H9 (cell line): ENCODE data around the gene ZFP64. TPM values are rescaled to one million over a fixed set of nuclear protein-coding genes. Genes with fewer than 3 reads are reported as not detected.
"Not testable (repeated sequence)": the region's sequence is repeated elsewhere in the genome, so short reads cannot be mapped to it uniquely, and the experiment has no call there.

Experiments
- DNase-seq: peaks from one replicate; pipeline ENCODE4 v3.0.0-alpha.2; 2017
- H2AFZ ChIP-seq: one replicate; pipeline ENCODE4 v1.6.1; 2013; ENCODE audit warnings: mild to moderate bottlenecking, low read length, control low read depth, moderate library complexity
- H2AK5ac ChIP-seq: 2 replicates; pipeline ENCODE4 v1.6.1; 2013; ENCODE audit warnings: low read length, control low read depth, mixed read lengths; ENCODE audit not compliant: insufficient read length
- H2BK120ac ChIP-seq: one replicate; pipeline ENCODE4 v1.6.1; 2013; ENCODE audit warnings: low read depth, mild to moderate bottlenecking, low read length, control low read depth, inconsistent platforms; ENCODE audit not compliant: poor library complexity, severe bottlenecking
- H2BK12ac ChIP-seq: 2 replicates; pipeline ENCODE4 v1.6.1; 2013; ENCODE audit warnings: low read length, control low read depth, mixed read lengths, low read depth; ENCODE audit not compliant: insufficient read length
- H2BK15ac ChIP-seq: 2 replicates; pipeline ENCODE4 v1.6.1; 2013; ENCODE audit warnings: low read depth, low read length, control low read depth
- H2BK20ac ChIP-seq: one replicate; pipeline ENCODE4 v1.6.1; 2013; ENCODE audit warnings: low read depth, mild to moderate bottlenecking, low read length, control low read depth, inconsistent platforms; ENCODE audit not compliant: poor library complexity, severe bottlenecking
- H2BK5ac ChIP-seq: 2 replicates; pipeline ENCODE4 v1.6.1; 2013; ENCODE audit warnings: low read length, control low read depth, mixed read lengths; ENCODE audit not compliant: insufficient read length
- H3K14ac ChIP-seq: 2 replicates; pipeline ENCODE4 v1.6.1; 2013; ENCODE audit warnings: low read length, control low read depth; ENCODE audit not compliant: insufficient read depth
- H3K18ac ChIP-seq: 2 replicates; pipeline ENCODE4 v1.6.1; 2013; ENCODE audit warnings: low read depth, mild to moderate bottlenecking, mixed read lengths, low read length, control low read depth; ENCODE audit not compliant: insufficient read length
- H3K23ac ChIP-seq: 2 replicates; pipeline ENCODE4 v1.6.1; 2013; ENCODE audit warnings: low read length, control low read depth, mixed read lengths, low read depth; ENCODE audit not compliant: insufficient read length
- H3K23me2 ChIP-seq: 2 replicates; pipeline ENCODE4 v1.6.1; 2013; ENCODE audit warnings: low read depth, mild to moderate bottlenecking, mixed read lengths, low read length, control low read depth; ENCODE audit not compliant: insufficient read length, poor library complexity, severe bottlenecking
- H3K27ac ChIP-seq: 2 replicates; pipeline ENCODE4 v1.5.1; 2013; ENCODE audit warnings: low read length, control low read depth, mixed read lengths, low read depth; ENCODE audit not compliant: insufficient read length
- H3K27me3 ChIP-seq: 2 replicates; pipeline ENCODE4 v1.6.1; 2013; ENCODE audit warnings: low read length, control low read depth, inconsistent platforms; ENCODE audit not compliant: insufficient read depth
- H3K4ac ChIP-seq: 2 replicates; pipeline ENCODE4 v1.6.1; 2013; ENCODE audit warnings: low read depth, mild to moderate bottlenecking, control low read depth, inconsistent platforms, low read length, moderate library complexity
- H3K4me1 ChIP-seq: 2 replicates; pipeline ENCODE4 v1.6.1; 2013; ENCODE audit warnings: low read length, control low read depth, inconsistent platforms; ENCODE audit not compliant: insufficient read depth
- H3K4me2 ChIP-seq: 2 replicates; pipeline ENCODE4 v1.6.1; 2013; ENCODE audit warnings: low read length, control low read depth, mixed read lengths; ENCODE audit not compliant: insufficient read length, insufficient read depth
- H3K56ac ChIP-seq: 2 replicates; pipeline ENCODE4 v1.6.1; 2013; ENCODE audit warnings: low read depth, mild to moderate bottlenecking, mixed read lengths, low read length, control low read depth; ENCODE audit not compliant: insufficient read length
- H3K79me1 ChIP-seq: 2 replicates; pipeline ENCODE4 v1.6.1; 2013; ENCODE audit warnings: low read depth, mild to moderate bottlenecking, moderate library complexity, low read length, control low read depth, inconsistent platforms; ENCODE audit not compliant: insufficient read depth, poor library complexity, severe bottlenecking
- H3K79me2 ChIP-seq: 2 replicates; pipeline ENCODE4 v1.6.1; 2013; ENCODE audit warnings: low read length, control low read depth, inconsistent platforms; ENCODE audit not compliant: insufficient read depth
- H3K9ac ChIP-seq: 2 replicates; pipeline ENCODE4 v1.6.1; 2013; ENCODE audit warnings: low read length, control low read depth, mixed read lengths; ENCODE audit not compliant: insufficient read length; ENCODE audit errors: extremely low read depth
- H3K9me3 ChIP-seq: one replicate; pipeline ENCODE4 v1.6.1; 2013; ENCODE audit warnings: low read depth, low read length, inconsistent platforms; ENCODE audit not compliant: control insufficient read depth
- H3T11ph ChIP-seq: one replicate; pipeline ENCODE4 v1.6.1; 2013; ENCODE audit warnings: mild to moderate bottlenecking, low read length, control low read depth, inconsistent platforms
- H4K20me1 ChIP-seq: one replicate; pipeline ENCODE4 v1.6.1; 2013; ENCODE audit not compliant: control insufficient read depth, insufficient read length, insufficient read depth
- H4K5ac ChIP-seq: 2 replicates; pipeline ENCODE4 v1.6.1; 2013; ENCODE audit warnings: low read depth, mild to moderate bottlenecking, mixed read lengths, low read length, control low read depth; ENCODE audit not compliant: insufficient read length
- H4K8ac ChIP-seq: replicated peaks from 2 replicates; pipeline ENCODE4 v1.6.1; 2013; ENCODE audit warnings: low read length, control low read depth, mixed read lengths, low read depth; ENCODE audit not compliant: insufficient read length
- H4K91ac ChIP-seq: 2 replicates; pipeline ENCODE4 v1.6.1; 2013; ENCODE audit warnings: low read depth, mild to moderate bottlenecking, moderate library complexity, mixed read lengths, low read length, control low read depth; ENCODE audit not compliant: insufficient read length
- H3K27ac Mint-ChIP-seq, 3 experiments: 2 replicates in 2 of 3; 3 replicates in 1 of 3; pipeline ENCODE4 v1.8.0; 2020 to 2021; ENCODE audit warnings: mixed read lengths in 3 of 3, mild to moderate bottlenecking in 1 of 3, moderate library complexity in 1 of 3
- H3K27me3 Mint-ChIP-seq: 2 replicates; pipeline ENCODE4 v1.8.0; 2021; ENCODE audit warnings: low read depth, mild to moderate bottlenecking, moderate library complexity, mixed read lengths
- H3K36me3 Mint-ChIP-seq, 3 experiments: 2 replicates in 2 of 3; 3 replicates in 1 of 3; pipeline ENCODE4 v1.8.0; 2020 to 2021; ENCODE audit warnings: low read depth in 3 of 3, mixed read lengths in 3 of 3; ENCODE audit not compliant: insufficient read depth in 1 of 3
- H3K4me1 Mint-ChIP-seq, 2 experiments: 2 replicates each; pipeline ENCODE4 v1.8.0; 2020; ENCODE audit warnings: mixed read lengths in 2 of 2
- H3K4me3 Mint-ChIP-seq, 2 experiments: 2 replicates in 1 of 2; 3 replicates in 1 of 2; pipeline ENCODE4 v1.8.0; 2020 to 2021; ENCODE audit warnings: mild to moderate bottlenecking in 2 of 2, mixed read lengths in 2 of 2, moderate library complexity in 1 of 2
- H3K9me3 Mint-ChIP-seq, 2 experiments: 2 replicates in 1 of 2; 3 replicates in 1 of 2; pipeline ENCODE4 v1.8.0; 2020; ENCODE audit warnings: mild to moderate bottlenecking in 2 of 2, mixed read lengths in 2 of 2, moderate library complexity in 1 of 2
- WGBS: extraction: QIAGEN DNeasy Blood & Tissue Kit; methylation state at CpG from one replicate; pipeline ENCODE4 v1.1.7; 2013; ENCODE audit warnings: missing lambda C conversion rate, low lambda C conversion rate, mixed read lengths; ENCODE audit not compliant: insufficient read length; ENCODE audit errors: extremely low coverage; 5-methylcytosine and 5-hydroxymethylcytosine counted together
- total RNA-seq: library from RNA; stranded (reverse); gene quantifications from 2 replicates; pipeline ENCODE4 v1.2.1, GENCODE V29; 2021
- TF ChIP-seq, protein P1 (sequence below): fragments of 200-600 bp; sonication (generic); conservative IDR thresholded peaks from 3 replicates; pipeline ENCODE4 v1.8.0; 2021; ENCODE audit warnings: antibody characterized with exemption, mild to moderate bottlenecking

ZFP64 gene
- total RNA-seq, 1 experiment from 2014 or later, result 29.2 TPM

DNA sequence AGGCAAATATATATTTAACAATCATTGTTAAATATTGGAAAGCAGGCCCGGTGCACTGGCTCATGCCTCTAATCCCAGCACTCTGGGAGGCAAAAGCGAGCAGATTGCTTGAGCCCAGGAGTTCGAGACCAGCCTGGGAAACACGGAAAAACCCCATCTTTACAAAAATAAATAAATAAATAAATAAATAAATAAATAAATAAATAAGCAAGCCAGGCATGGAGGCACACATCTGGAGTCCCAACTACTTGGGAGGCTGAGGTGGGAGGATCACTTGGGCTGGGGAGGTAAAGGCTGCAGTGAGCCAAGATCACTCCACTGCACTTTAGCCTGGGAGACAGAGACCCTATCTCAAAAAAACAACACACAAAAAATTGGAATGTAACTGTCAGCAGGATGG lies 53.7 kb downstream of the ZFP64 start:
- no peak overlapping the region for H3T11ph ChIP-seq
- Mint-ChIP-seq H3K4me3 (no peak overlapping the region), H3K9me3 (peaks cover 3 to 4% of the 10 kb centered on the region in 2 experiments; a peak in 1 of 5 replicates), H3K27me3 (no peaks in the 10 kb centered on the region), H3K27ac (no peak overlapping the region), H3K4me1 (no peaks in the 10 kb centered on the region), H3K36me3 (peaks cover 0 to 9% (median 8%) of the 10 kb centered on the region in 3 experiments; a peak in 5 of 7 replicates)
- H3K23me2 ChIP-seq, result no peaks in the 10 kb centered on the region
- no peak overlapping the region for H3K4me2 ChIP-seq
- H4K20me1 ChIP-seq, result no peaks in the 10 kb centered on the region
- TF ChIP-seq, protein P1, sequence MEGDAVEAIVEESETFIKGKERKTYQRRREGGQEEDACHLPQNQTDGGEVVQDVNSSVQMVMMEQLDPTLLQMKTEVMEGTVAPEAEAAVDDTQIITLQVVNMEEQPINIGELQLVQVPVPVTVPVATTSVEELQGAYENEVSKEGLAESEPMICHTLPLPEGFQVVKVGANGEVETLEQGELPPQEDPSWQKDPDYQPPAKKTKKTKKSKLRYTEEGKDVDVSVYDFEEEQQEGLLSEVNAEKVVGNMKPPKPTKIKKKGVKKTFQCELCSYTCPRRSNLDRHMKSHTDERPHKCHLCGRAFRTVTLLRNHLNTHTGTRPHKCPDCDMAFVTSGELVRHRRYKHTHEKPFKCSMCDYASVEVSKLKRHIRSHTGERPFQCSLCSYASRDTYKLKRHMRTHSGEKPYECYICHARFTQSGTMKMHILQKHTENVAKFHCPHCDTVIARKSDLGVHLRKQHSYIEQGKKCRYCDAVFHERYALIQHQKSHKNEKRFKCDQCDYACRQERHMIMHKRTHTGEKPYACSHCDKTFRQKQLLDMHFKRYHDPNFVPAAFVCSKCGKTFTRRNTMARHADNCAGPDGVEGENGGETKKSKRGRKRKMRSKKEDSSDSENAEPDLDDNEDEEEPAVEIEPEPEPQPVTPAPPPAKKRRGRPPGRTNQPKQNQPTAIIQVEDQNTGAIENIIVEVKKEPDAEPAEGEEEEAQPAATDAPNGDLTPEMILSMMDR, result no peak
- no peak overlapping the region for H3K9ac ChIP-seq
- H2AK5ac ChIP-seq, result no peak overlapping the region
- no CpG with 5 or more reads among the region's 4 CpGs for WGBS
- no peak overlapping the region for H2BK120ac ChIP-seq
- no peaks in the 10 kb centered on the region for H3K9me3 ChIP-seq
- H2AFZ ChIP-seq, result no peak overlapping the region
- H3K79me1 ChIP-seq, result no peaks in the 10 kb centered on the region
- H3K56ac ChIP-seq, result no peak overlapping the region
- no peak overlapping the region for H4K5ac ChIP-seq
- H3K18ac ChIP-seq, result no peak overlapping the region
- H3K14ac ChIP-seq, result no peak overlapping the region
- DNase-seq, result no peak
- no peaks in the 10 kb centered on the region for H3K27me3 ChIP-seq
- H3K4me1 ChIP-seq, result no peaks in the 10 kb centered on the region
- no peak overlapping the region for H2BK12ac ChIP-seq
- H3K4ac ChIP-seq, result no peak overlapping the region
- H2BK15ac ChIP-seq, result no peak overlapping the region
- no peak overlapping the region for H3K23ac ChIP-seq
- H2BK5ac ChIP-seq, result no peak overlapping the region
- no peak overlapping the region for H4K91ac ChIP-seq
- no peak overlapping the region for H4K8ac ChIP-seq
- H2BK20ac ChIP-seq, result no peak overlapping the region
- H3K27ac ChIP-seq, result no peak overlapping the region
- H3K79me2 ChIP-seq, result no peaks in the 10 kb centered on the region

DNA sequence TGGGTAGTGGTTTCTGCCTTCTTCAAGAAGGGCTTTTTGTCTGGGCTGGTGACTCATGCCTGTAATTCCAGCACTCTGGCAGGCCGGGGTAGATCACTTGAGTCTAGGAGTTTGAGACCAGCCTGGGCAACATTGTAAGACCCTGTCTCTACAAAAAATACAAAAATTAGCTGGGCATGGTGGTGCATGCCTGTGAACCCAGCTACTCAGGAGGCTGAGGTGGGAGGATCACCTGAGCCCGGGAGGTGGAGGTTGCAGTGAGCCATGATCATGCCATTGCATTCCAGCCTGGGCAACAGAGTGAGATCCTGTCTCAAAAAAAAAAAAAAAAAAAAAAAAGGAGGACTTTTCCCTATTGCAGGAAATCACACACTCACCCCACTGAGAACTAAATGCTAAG lies 57.9 kb downstream of the ZFP64 start:
- not testable (repeated sequence) for H3K9ac ChIP-seq, H3K4ac ChIP-seq, H3K4me1 Mint-ChIP-seq, H3T11ph ChIP-seq, H4K20me1 ChIP-seq, DNase-seq, H2BK20ac ChIP-seq, H3K4me1 ChIP-seq, H3K27ac Mint-ChIP-seq, H3K4me3 Mint-ChIP-seq, H3K14ac ChIP-seq, H3K18ac ChIP-seq, H2BK120ac ChIP-seq, H3K79me1 ChIP-seq, H3K23ac ChIP-seq, H3K27ac ChIP-seq, H3K4me2 ChIP-seq, H2BK12ac ChIP-seq, H3K36me3 Mint-ChIP-seq, H2BK5ac ChIP-seq, H3K27me3 ChIP-seq, H2AFZ ChIP-seq, H3K9me3 ChIP-seq, H2AK5ac ChIP-seq, H3K27me3 Mint-ChIP-seq, H3K23me2 ChIP-seq, H3K56ac ChIP-seq, H3K79me2 ChIP-seq, H2BK15ac ChIP-seq, H4K91ac ChIP-seq, H3K9me3 Mint-ChIP-seq, H4K5ac ChIP-seq, H4K8ac ChIP-seq
- no CpG with 5 or more reads among the region's 2 CpGs for WGBS
